ENCODE results near the gene RAB3GAP1. TPM values are rescaled to one million over a fixed set of nuclear protein-coding genes. Genes with fewer than 3 reads are reported as not detected.

The RAB3GAP1 gene
- total RNA-seq, 4 donors from 2014 or later: 59.3 to 66.9 (median 63.6) TPM

GRCh38 chr2:135186054-135186453, 134.0 kb downstream of the RAB3GAP1 start:
- no peak for DNase-seq (ENCODE audit: extremely low spot score)
- TF ChIP-seq EP300 (IDR thresholded peaks at IDR 0.05): no peak
- TF ChIP-seq POLR2AphosphoS5 (IDR thresholded peaks at IDR 0.05): no peak
- no peak for TF ChIP-seq POLR2A (IDR thresholded peaks at IDR 0.05; ENCODE audit: low read depth)
- TF ChIP-seq CTCF (IDR thresholded peaks at IDR 0.05): no peak
- no peak overlapping the region for H3K27ac ChIP-seq (replicated peaks in 1 of 4)
- WGBS: 98% methylated on average over 5 of the region's 5 CpGs
- intact Hi-C loops (cut with DNase I): no loop called here
- no peaks in the 10 kb centered on the region for H3K36me3 ChIP-seq
- peaks cover 0 to 15% (median 9%) of the 10 kb centered on the region in 4 donors for H3K4me1 ChIP-seq
- H3K9me3 ChIP-seq: no peaks in the 10 kb centered on the region
- H3K27me3 ChIP-seq: no peaks in the 10 kb centered on the region
- H3K4me3 ChIP-seq: no peak overlapping the region

DNA sequence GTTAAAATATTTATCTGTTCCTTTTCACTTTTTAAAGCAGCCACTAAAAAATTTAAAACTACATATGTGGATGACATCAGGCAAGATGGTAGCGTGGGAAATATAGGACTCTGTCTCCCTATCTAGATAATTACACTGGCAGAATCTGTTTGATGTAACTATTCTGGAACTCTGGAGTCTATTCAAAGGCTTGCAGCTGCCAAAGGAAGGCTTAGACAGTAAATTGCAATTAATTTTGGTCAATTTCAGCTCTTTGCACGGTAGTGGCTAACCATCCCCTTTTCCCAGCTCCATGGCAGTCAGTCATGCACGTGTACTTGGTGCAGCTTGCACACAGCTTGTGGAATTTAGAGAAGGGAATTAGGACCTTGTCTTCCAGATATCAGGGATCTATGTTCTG, 135.2 kb downstream of the RAB3GAP1 start:
- no peak overlapping the region for H3K4me3 ChIP-seq
- peaks cover 0 to 4% (median 0%) of the 10 kb centered on the region in 4 donors for H3K9me3 ChIP-seq
- intact Hi-C loops (cut with DNase I): no loop called here
- peaks cover 0 to 11% (median 4%) of the 10 kb centered on the region in 4 donors for H3K4me1 ChIP-seq
- H3K27ac ChIP-seq (replicated peaks in 1 of 4): no peak overlapping the region
- H3K27me3 ChIP-seq: no peaks in the 10 kb centered on the region
- TF ChIP-seq CTCF (IDR thresholded peaks at IDR 0.05) (no peak), POLR2A (IDR thresholded peaks at IDR 0.05; ENCODE audit: low read depth) (no peak), EP300 (IDR thresholded peaks at IDR 0.05) (no peak), POLR2AphosphoS5 (IDR thresholded peaks at IDR 0.05) (no peak)
- no peaks in the 10 kb centered on the region for H3K36me3 ChIP-seq
- DNase-seq (ENCODE audit: extremely low spot score): no peak
- WGBS: 80% methylated on average over 3 of the region's 3 CpGs

GRCh38 chr2:135189148-135189547, 137.1 kb downstream of the RAB3GAP1 start:
- Histone ChIP-seq H3K36me3 (no peaks in the 10 kb centered on the region), H3K9me3 (peaks cover 0 to 4% (median 0%) of the 10 kb centered on the region in 4 donors), H3K4me3 (no peak overlapping the region), H3K27ac (replicated peaks in 1 of 4) (no peak overlapping the region), H3K27me3 (no peaks in the 10 kb centered on the region), H3K4me1 (no peaks in the 10 kb centered on the region)
- 36% methylated on average over 1 of the region's 1 CpG for WGBS
- intact Hi-C loops (cut with DNase I): no loop called here
- TF ChIP-seq POLR2AphosphoS5 (IDR thresholded peaks at IDR 0.05): no peak
- no peak for TF ChIP-seq CTCF (IDR thresholded peaks at IDR 0.05)
- TF ChIP-seq EP300 (IDR thresholded peaks at IDR 0.05): no peak
- TF ChIP-seq POLR2A (IDR thresholded peaks at IDR 0.05; ENCODE audit: low read depth): no peak
- DNase-seq (ENCODE audit: extremely low spot score): no peak

DNA sequence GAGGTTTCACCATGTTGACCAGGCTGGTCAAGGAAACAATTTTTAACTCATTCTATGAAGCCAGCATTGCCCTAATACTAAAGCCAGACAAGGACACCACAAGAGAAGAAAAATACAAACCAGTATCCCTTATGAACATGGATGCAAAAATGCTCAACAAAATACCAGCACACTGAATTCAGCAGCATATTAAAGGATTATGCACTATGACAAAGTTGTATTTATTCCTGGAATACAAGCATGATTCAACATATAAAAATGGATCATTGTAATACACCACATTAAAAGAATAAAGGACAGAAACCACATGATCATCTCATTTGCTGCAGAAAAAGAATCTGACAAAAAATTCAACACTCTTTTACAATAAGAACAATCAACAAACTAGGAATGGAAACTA, 138.7 kb downstream of the RAB3GAP1 start:
- Histone ChIP-seq H3K4me1 (no peaks in the 10 kb centered on the region), H3K9me3 (peaks cover 0 to 4% (median 0%) of the 10 kb centered on the region in 4 donors), H3K36me3 (no peaks in the 10 kb centered on the region), H3K4me3 (no peak overlapping the region), H3K27me3 (no peaks in the 10 kb centered on the region), H3K27ac (replicated peaks in 1 of 4) (no peak overlapping the region)
- DNase-seq (ENCODE audit: extremely low spot score): no peak
- TF ChIP-seq CTCF (IDR thresholded peaks at IDR 0.05) (no peak), POLR2A (IDR thresholded peaks at IDR 0.05; ENCODE audit: low read depth) (no peak), EP300 (IDR thresholded peaks at IDR 0.05) (no peak), POLR2AphosphoS5 (IDR thresholded peaks at IDR 0.05) (no peak)
- intact Hi-C loops (cut with DNase I): no loop called here

DNA sequence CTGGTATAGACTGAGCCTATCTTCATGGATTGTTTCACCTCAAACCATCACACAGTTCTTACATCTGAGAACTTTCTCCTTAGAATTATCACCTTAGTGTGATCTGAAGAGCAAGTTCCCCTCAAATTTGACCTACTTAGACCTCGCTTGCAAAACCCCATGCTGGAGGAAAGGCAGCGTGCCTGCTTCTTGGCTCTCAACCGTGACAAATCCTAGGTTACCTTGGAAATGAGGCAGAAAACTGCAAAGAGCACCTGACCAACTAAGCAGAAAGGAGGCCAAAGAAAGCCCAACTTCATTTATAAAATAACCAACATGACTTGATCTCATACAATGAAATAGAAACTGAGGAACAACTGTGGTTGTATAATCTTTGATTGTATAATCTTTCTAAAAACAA, 146.4 kb downstream of the RAB3GAP1 start:
- Histone ChIP-seq H3K4me3 (no peak overlapping the region), H3K27ac (replicated peaks in 1 of 4) (no peak overlapping the region), H3K36me3 (no peaks in the 10 kb centered on the region), H3K27me3 (no peaks in the 10 kb centered on the region), H3K4me1 (no peaks in the 10 kb centered on the region), H3K9me3 (no peaks in the 10 kb centered on the region)
- intact Hi-C loops (cut with DNase I): no loop called here
- no peak for TF ChIP-seq EP300 (IDR thresholded peaks at IDR 0.05)
- no peak for TF ChIP-seq POLR2AphosphoS5 (IDR thresholded peaks at IDR 0.05)
- no peak for TF ChIP-seq POLR2A (IDR thresholded peaks at IDR 0.05; ENCODE audit: low read depth)
- TF ChIP-seq CTCF (IDR thresholded peaks at IDR 0.05): no peak
- no peak for DNase-seq (ENCODE audit: extremely low spot score)
- 96% methylated on average over 3 of the region's 3 CpGs for WGBS

Data from esophagus muscularis mucosa (tissue), 4 donors.